Activated T-cell treated with anti-CD3 and anti-CD28 coated beads for 4 hours (primary cell): ENCODE measurements around the gene FADS3.

Experiments used
- DNase-seq: peaks from one replicate; pipeline ENCODE4 v3.0.0-alpha.2; 2020

The FADS3 gene

DNA sequence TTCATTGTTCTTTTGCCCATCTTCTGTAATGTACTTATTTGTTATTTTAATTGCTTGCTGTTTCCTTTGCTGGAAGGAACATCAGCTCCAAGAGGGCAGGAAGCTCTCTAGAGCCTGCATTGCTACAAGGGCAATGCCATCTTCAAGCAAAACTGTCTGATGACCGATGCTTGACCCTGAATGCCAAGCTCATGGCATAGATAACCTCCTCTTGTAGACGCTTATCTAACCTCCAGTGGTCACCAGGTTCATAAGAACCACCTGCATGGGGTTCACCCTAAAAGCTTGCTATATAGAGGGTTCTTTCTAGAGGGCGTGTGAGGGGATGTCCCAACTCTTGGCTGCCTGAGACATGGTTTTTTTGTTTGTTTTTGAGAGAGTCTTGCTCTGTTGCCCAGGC is 16.5 kb downstream of the FADS3 start:
- no peak for DNase-seq

DNA sequence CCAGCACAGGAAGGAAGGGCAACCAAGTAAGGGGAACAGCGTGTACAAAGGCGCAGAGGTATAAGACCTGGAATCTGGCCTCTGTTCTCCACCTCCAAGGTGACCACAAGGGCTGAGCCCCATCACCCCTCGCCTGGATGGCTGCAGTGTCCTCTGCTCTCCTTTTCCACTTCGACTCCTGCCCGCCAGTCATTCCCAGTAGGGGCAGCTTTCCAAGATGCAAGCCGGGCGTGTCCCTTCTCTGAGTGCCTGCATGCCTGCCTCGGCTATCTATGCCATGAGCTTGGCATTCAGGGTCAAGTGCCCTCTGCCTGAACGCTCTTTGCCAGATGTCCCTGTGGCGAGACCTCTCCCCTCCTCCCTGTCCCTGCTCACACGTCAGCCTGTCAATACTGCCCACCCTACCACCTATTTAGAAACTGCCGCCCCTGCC is 17.0 kb downstream of the FADS3 start:
- no peak for DNase-seq

DNA sequence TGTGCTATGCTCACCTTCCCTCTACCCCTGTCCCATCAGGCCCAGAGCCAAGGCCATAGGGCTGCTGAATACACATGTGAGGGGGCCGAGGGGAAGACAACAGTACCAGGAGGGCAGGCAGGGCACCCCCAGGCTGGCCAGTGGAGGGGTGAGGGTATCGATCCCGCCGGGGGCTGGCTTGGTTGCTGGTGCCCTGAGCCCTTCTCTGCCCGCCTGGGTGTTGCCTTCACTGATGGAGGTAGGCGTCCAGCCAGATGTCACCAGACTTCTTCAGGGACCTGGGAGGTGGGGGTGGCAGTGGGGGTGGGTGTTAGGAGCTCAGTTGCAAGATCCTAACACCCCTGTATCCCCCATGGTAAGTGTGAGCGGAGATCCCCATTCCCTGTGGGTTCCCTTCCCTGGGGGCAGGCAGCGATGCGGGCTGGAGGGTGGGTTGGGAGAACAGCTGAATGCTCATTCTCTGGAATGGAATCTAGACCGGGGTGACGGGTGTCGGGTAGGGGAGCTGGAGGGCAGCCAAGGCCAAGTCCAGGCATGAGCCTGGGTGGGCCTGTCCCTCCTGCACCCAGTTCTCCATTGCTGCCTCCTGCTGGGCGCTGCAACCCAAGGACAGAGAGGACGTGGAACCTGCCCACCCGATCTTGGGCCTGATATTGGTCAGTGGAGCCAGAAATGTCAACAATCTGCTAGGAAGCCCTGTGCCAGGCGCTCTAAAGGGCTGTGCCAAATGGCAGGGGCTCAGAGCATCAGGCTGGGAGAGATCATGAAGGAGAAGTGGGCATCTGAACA is 17.6 kb downstream of the FADS3 start:
- no peak for DNase-seq

DNA sequence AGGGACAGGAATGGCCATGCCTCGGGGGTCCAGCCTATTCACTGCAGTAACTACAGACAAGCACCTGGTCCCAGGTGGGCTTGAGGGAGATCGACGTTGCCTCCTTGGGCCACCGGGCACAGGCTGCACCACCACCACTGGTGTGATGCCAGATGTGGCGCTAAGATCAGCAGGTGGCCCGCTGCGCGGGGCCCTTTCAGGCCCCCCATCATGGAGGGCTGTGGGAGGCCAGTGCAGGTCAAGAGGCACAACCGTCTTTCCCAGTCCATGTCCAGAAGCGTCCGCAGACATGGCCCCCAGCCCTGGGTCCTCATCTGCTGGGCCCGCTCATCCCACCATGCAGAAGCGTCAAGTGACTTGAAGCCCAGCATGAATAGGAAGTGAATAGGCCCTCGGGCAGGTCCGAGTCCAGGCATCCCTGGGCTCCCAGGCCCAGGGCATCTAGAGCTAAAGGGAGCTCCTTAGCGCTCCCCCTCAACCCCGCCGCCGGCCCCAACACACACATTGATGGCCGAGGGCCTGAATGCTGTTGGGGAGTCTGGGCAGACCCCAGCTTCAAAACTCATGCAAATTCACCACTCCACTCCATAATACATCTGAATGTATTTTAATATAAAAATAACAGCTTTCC is 18.3 kb downstream of the FADS3 start:
- DNase-seq, result no peak

DNA sequence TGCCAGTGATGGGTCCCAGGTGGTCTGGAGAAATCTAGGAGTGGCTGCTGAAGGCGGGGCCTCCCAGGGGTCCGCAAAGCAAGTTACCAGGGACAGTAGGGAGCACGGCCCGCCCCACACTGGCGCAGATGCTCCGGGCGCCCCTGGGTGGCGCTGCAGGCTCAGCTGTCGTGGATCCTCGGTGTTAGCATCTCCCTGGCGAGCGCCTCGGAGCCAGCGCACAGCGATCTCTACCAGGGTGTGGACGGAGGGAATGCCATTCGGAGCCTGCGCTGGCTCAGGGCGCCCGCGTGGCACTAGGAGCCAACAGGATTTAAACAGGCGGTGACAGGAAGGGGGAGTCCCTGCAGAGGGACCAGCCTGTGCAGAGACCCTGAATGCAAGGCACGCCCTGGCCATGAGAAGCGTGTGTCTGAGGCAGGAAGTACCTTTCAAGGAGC is 20.2 kb downstream of the FADS3 start:
- peak; percentile 30 for DNase-seq

DNA sequence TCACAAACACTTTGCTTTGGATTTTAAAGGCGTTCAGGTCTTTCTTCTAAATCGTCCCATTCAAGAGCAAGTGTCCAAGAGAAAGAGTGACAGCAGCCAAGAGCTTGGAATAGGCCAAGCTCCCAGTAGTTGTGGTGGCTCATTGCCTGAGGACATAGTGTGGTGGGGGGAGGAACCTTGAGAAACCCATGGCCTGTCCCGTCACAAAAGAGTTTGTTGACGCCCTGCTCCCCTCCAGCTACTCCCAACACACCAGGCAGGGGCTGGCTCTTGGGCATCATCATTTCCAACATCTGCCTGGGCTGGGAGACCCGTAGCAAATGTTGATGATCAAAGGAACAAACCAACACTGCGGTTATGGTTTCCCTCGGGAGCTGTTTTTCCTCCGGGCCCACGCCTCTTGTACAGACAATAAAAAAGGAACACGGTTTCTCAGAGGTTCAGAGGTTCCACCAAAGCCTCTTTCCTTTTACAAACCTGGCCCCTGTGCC is 20.8 kb downstream of the FADS3 start:
- no peak for DNase-seq

DNA sequence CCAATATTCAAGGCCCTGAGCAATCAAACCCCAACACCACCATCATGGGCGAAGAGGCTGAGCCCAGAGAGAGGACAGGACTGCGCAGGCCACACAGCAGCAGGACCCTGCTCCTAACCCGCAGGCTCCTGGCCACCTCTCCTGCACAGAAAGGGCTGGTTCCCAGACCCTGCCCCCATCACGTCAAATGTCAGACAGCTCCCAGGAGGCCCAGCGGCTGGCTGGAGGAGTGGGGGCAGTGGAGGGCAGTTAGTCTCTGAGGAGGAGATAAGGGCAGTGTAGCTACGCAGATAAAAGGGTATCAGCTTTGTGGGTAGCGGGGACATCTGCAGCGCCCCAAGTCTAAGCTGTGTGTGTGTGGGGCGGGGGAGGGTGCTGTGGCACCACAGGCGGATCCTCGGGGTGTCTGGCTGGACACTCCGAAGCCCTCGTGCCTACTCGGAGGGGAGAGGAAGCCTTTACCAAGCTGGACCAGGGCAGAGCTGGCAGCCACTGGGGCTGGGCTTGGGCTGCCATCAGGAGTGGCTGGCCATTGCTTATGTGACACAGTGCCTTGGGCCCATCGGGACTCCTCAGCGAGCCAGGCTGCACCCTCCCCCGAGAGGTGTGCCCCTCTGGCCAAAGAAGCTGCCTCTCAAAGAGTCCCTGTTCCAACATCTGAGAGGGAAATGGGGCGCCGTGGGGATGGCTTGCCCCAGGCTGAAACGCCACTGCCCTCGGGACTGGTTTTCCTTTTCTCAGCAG is 21.5 kb downstream of the FADS3 start:
- no peak for DNase-seq

DNA sequence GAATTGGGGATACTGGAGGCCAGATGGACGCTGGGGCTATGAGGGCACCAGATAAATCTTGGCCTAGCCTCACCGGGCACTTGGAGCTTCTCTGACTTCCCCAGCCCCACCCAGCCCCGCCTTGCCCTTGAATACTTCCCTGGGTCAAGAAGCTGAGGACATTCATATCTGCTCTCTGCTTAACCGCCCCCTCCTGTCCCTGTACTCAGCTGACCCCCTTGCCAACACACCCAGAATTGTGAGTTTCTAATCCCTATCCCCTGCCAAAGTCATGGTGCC is 22.0 kb downstream of the FADS3 start:
- no peak for DNase-seq

DNA sequence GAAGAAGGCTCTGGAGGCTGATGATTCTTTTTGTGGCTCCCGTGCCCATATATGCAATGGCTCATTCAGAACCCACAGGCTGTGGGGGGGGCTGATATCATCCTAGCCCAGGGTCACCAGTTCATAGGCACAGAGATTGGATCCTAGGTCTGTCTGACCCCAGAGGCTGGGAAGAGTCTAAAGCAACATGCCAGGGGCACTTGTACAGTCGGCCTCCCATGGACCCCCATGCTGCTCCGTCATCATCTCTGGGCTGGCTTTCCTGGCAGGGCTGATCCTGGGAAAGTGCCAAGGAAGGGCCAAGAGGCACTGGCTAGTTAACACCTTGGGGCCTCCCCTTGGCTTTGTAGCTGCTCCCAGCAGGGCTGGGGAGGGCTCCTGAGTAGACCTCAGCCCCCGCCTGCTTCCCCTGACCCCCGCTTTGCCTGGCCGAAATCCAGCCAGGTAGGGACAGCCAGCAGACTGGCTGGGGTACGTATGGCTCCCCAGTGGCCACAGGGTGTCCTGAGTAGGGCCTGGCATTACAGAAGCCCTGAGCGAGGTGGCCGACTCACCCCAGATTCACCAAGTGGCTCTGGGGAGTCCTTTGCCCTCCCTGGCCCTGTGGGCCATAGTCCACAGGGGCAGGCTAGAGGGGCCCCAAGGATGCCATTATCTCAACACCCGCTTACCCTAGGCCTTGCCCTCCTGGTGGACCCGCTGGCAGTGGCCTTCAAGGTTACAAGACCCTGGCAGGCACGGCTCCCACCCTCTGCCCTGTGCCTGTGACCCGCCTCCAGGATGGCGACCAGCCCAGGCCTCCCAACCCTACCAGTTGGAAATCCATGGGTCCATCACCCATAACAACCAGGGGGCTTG is 22.5 kb downstream of the FADS3 start:
- DNase-seq, result no peak

DNA sequence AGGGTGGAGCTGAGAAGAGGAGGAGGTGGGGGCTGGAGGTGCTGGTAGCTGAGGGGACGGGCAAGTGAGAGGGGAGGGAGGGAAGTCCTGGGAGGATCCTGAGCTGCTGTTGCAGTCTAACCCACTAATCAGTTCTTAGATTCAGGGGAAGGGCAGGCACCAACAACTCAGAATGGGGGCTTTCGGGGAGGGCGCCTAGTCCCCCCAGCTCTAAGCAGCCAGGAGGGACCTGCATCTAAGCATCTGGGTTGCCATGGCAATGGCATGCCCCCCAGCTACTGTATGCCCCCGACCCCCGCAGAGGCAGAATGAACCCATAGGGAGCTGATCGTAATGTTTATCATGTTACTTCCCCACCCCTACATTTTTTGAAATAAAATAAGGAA is 24.4 kb downstream of the FADS3 start:
- DNase-seq, result no peak

DNA sequence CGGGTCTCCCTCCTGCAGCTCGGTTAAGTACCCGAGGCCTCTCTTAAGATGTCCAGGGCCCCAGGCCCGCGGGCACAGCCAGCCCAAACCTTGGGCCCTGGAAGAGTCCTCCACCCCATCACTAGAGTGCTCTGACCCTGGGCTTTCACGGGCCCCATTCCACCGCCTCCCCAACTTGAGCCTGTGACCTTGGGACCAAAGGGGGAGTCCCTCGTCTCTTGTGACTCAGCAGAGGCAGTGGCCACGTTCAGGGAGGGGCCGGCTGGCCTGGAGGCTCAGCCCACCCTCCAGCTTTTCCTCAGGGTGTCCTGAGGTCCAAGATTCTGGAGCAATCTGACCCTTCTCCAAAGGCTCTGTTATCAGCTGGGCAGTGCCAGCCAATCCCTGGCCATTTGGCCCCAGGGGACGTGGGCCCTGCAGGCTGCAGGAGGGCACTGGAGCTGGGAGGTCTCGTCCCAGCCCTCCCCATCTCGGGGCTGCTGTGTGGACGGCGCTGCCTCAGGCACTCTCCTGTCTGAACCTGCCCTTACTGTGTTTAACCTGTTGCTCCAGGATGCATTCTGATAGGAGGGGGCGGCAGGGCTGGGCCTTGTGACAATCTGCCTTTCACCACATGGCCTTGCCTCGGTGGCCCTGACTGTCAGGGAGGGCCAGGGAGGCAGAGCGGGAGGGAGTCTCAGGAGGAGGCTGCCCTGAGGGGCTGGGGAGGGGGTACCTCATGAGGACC is 25.0 kb downstream of the FADS3 start:
- DNase-seq, result no peak

DNA sequence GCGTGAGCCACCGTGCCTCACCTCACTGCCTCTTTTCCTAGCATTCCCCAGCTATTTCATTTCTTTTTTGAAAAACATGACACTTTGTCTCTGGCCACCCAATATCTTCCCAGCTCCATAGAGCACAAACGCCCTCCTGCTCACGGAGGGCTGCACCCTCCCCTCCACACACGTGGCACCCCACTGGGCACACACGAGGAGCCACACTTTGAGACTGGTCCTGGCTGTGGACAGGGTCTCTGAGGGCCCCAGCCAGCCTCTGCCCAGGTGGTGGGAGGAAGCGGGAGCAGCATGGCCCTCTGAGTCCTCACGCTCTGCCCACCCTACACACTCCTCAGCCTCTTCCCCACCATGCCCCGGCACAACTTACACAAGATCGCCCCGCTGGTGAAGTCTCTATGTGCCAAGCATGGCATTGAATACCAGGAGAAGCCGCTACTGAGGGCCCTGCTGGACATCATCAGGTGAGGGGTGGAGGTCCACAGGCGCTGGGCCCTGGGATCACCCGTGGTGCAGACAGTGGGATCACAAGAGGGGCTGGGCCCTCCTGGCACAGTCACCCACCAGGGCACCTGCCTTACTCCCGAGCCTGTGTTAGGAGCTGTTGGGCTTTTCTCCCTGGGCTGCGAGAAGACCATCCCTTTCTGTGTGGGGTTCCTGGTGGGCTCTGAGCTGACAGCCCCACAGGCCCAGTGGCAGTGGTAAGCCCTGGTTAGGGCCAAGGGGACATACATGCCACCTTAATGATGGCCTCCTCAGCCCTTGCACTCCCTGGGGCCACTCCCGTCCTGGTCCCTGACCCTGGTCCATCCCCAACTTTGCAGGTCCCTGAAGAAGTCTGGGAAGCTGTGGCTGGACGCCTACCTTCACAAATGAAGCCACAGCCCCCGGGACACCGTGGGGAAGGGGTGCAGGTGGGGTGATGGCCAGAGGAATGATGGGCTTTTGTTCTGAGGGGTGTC is 26.2 kb downstream of the FADS3 start:
- no peak for DNase-seq

DNA sequence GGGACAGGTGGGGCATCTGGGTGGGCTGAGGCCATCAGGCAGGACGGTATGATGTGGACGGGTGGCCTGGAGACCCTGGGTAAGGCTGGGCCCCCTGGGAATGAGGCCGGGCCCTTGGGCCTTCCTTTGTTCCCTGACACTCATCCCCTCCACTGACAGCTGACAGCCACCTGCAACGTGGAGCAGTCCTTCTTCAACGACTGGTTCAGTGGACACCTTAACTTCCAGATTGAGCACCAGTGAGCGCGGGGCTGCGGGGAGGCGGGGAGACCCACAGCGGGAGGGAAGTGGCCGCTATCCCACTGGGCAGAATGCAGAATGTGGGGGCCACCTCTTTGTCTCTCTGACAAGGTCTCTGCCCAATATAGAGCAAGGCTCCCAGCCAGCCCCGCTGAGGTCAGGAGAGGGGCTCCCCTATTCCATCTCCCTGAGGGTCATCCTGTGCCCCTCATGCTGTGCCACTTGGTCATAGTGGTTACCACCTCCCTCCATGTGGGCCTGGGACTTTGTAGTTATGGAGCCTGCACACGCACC is 27.7 kb downstream of the FADS3 start:
- DNase-seq, result no peak

DNA sequence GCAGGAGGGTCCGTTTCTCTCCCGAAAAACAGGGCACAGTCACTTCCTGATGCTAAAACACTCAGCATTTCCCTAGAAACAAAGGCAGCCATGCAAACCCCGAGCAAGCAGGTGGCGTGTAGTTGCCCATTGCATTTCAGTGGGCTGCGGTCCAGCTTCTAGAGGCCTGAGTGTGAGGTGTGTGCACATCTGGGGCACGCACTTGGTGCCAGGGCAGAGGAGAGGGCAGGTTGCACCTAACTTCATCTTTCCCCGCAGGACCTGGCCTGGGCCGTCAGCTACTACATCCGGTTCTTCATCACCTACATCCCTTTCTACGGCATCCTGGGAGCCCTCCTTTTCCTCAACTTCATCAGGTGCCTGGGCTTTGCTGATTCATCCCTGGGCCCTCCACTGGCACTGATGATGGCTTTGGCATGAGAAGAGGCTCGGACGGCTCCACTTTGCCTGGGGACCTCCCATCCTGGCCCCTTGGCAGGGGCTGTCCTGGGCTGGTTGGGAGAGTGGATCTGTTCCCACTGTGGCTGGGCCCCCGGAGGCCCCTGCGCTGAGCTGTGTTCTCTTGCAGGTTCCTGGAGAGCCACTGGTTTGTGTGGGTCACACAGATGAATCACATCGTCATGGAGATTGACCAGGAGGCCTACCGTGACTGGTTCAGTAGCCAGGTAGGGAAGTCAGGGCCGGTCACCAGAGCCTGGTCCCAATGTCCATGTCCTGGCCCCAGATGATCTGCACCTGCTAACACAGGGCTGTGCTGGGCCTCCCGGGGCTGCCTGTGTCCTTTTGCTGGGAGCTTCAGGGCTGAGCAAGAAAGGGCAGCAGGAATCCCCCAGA is 28.4 kb downstream of the FADS3 start:
- DNase-seq, result no peak

DNA sequence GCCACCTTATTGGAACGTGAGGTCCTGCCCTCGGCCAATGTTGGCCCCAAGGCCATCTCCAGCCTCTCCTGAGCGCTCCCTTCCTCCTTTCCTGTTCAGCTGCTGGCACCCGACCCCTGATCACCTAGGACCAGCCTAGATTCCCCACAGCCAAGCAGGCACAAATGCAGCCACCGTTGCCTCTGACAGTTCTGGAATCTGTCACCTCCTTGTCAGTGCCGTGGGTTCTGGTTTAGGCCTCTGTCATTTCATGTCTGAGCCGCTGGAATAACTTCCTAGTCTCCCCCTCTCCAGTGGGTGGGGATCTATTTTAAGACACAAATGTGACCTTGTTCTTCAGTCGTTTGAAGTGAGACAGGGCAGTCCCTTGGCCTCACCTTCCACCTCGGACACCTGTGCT is 29.7 kb downstream of the FADS3 start:
- no peak for DNase-seq

DNA sequence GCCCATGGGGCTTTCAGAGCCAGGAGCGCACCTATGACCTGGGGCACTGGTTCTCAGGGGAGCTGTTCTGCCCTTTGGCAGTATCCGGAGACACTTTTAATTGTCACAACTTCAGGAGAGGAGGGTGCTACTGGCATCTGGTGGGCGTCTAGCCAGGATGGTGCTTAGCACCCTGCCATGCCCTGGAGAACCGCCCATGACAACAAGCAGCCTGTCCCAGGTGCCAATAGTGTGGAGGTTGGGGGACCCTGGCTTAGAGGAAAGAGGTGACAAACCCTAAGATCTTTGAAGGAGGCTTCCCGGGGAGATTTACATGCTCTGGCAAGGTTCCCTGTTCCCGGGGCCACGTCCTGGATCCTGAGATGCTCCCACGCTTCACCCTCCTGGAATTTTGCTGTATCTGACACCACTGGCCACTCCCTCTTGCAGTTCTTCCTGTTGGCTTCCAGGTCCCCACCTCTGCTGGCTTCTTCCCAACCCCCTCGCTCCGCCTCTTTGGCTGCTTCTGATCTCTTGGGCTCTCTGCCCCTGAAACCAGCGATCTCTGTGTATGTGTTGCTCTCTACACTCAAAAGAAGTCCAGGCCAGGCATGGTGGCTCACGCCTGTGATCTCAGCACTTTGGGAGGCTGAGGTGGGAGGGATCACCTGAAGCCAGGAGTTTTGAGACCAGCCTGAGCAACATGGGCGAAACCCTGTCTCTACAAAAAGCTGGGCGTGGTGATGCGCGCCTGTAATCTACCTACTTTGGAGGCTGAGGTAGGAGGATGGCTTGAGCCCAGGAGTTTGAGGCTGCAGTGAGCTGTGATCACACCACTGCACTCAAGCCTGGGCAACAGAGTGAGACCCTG is 31.1 kb downstream of the FADS3 start:
- no peak for DNase-seq

DNA sequence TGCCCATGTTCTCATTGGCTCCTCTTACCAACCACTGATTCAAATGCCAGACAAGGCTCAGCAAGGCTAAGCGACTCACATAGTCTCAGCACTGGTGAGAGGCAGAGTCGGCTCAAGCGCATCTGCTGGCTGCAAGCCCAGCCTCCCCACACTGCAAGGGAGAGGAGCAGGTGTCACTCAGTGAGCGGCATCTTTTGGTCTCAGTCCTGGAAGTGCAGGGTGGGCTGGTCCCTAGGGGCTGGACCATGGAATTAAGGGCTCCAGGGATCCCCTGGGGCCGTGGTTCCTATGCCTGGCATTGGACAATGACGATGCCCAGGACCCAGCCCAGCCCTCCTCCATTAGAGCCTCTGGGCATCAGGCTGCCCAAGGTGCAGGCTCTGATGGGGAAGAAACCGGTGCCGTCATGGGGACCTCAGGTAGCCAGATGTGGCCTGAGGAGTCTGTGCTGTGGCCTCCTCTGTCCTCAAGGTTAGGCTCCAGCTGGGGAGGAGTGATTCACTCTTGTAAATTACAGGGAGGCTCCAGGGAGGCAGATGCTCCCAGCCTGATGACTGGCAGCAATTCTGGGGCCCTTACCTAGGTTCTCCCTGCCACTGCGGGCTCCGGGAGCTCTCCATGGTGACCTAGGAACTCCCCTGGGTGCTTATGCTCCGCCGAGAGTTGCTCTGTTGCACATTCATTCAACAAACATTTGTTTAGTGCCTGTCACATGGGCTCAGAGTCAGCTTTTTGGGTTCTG is 35.2 kb downstream of the FADS3 start:
- no peak for DNase-seq
